Ishikawa (cell line): ENCODE data around the gene FOXF1.

Experiments used
- CEBPB ChIP-seq: IDR thresholded peaks from 2 replicates; pipeline ENCODE4 v1.6.1; 2012
- CREB1 ChIP-seq: IDR thresholded peaks from 2 replicates; pipeline ENCODE4 v1.6.1; 2012; ENCODE audit warnings: low read depth
- EGR1 ChIP-seq: IDR thresholded peaks from 2 replicates; pipeline ENCODE4 v1.6.1; 2012
- EP300 ChIP-seq: IDR thresholded peaks from 2 replicates; pipeline ENCODE4 v1.6.1; 2012; ENCODE audit warnings: borderline replicate concordance
- FOXM1 ChIP-seq: IDR thresholded peaks from 2 replicates; pipeline ENCODE4 v1.6.1; 2012; ENCODE audit warnings: low read depth, borderline replicate concordance
- NFIC ChIP-seq: IDR thresholded peaks from 2 replicates; pipeline ENCODE4 v1.6.1; 2012
- RAD21 ChIP-seq: IDR thresholded peaks from 2 replicates; pipeline ENCODE4 v1.6.1; 2012; ENCODE audit warnings: low read depth
- REST ChIP-seq: IDR thresholded peaks from 2 replicates; pipeline ENCODE4 v1.6.1; 2012; ENCODE audit warnings: low read depth, mild to moderate bottlenecking
- TAF1 ChIP-seq: IDR thresholded peaks from 2 replicates; pipeline ENCODE4 v1.6.1; 2012; ENCODE audit warnings: low read depth, mild to moderate bottlenecking
- TCF12 ChIP-seq: IDR thresholded peaks from 2 replicates; pipeline ENCODE4 v1.6.1; 2012; ENCODE audit warnings: low read depth
- TEAD4 ChIP-seq: IDR thresholded peaks from 2 replicates; pipeline ENCODE4 v1.6.1; 2012
- YY1 ChIP-seq: IDR thresholded peaks from 2 replicates; pipeline ENCODE4 v1.6.1; 2012; ENCODE audit warnings: low read depth
- TF ChIP-seq, protein P1 (sequence below): IDR thresholded peaks from 2 replicates; pipeline ENCODE4 v1.6.1; 2012
- TF ChIP-seq, protein P2 (sequence below): IDR thresholded peaks from 2 replicates; pipeline ENCODE4 v1.6.1; 2012

GRCh38 chr16:86500708-86501510 is 9.4 kb upstream of the FOXF1 start:
- TF ChIP-seq YY1 (no peak), EP300 (no peak), TAF1 (no peak), EGR1 (no peak), REST (no peak), FOXM1 (no peak), CREB1 (no peak), CEBPB (no peak), TEAD4 (no peak), TCF12 (no peak), NFIC (no peak), RAD21 (no peak)
- TF ChIP-seq, protein P1, sequence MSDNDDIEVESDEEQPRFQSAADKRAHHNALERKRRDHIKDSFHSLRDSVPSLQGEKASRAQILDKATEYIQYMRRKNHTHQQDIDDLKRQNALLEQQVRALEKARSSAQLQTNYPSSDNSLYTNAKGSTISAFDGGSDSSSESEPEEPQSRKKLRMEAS = no peak
- TF ChIP-seq, protein P2, sequence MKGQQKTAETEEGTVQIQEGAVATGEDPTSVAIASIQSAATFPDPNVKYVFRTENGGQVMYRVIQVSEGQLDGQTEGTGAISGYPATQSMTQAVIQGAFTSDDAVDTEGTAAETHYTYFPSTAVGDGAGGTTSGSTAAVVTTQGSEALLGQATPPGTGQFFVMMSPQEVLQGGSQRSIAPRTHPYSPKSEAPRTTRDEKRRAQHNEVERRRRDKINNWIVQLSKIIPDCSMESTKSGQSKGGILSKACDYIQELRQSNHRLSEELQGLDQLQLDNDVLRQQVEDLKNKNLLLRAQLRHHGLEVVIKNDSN = no peak
